GM21786 (cell line): Measurements from ENCODE around the gene QSER1.
A peak's percentile ranks its signal among the peaks of the same experiment; 100 is the strongest.
"Not testable (repeated sequence)": the region's sequence is repeated elsewhere in the genome, so short reads cannot be mapped to it uniquely, and the experiment has no call there.

ENCODE experiments used
- ATAC-seq: cut with Tn5 transposase; IDR thresholded peaks from one replicate; pipeline ENCODE4 v1.9.1; 2021; ENCODE audit not compliant: unreplicated experiment

Gene QSER1

DNA sequence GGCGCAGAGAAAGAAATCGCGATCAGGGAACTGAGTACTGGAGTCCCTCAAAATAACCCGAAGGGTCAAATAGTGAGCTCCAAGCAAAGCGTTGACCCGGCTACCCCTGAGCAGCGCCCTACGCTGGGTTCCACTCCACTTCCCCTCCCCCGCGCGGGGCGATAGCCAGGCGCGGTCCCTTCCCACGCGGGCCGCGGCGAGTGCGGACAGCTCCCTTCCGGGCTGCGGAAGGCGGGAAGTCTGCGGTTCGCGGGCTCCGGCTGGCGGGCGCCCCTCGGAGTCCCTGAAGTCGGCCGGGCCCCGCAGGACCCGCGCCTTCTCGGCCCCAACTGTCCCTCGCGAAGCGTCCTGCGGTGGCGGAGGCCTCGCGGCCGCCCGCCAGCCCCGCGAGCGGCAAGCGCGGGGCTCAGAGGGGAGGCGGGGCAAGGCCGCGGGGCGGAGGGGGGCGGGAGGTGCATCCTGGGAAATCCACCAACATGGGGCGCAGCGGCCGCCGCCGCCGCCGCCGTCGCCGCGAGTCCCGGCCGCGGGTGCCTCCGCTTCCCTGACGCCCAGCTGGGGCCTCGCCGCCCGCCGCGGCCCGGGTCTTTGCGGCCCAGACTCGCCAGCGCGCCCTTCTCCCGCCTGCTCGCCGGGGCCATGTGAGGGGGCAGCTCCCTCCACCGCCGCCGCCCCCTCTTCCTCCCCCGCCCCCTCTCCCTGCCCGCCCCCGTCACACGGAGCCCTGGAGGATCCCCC, at the start of gene QSER1:
QSER1 (plus strand) TSS at position 457 of the 738 bp plus-strand sequence. CDS start 315 bp downstream, outside the sequence.
- ATAC-seq = peak; percentile 57

DNA sequence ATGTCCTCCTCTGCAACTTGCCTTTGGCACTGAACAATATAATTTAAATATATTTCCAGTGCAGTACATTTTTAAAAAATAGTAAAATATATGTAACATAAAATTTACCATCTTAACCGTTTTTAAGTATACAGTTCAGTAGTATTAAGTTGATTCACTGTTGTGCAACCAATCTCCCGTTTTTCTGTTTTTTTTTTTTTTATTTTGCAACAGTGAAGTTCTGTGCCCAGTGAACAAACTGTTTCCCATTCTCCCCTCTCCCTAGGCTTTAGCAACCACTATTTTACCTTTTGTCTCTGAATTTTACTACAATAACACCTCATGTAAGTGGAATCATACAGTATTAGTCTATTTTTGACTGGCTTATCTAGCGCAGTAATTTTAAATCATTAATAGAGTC, 49.1 kb upstream of the QSER1 start:
- no peak for ATAC-seq

DNA sequence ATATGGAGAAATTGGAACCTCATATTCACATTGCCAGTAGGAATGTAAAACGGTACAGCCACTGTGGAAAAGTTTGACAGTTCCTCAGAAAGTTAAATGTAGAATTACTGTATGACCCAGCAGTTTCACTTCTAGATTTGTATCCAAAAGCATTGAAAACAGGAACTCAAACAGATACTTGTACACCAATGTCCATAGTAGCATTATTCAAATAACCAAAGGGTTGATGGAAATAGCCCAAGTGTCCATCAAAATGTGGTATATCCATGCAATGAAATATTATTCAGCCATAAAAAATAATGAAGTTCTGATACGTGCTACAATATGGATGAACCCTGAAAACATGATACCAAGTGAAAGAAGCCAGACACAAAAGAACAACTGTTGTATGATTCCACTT, 45.1 kb upstream of the QSER1 start:
- ATAC-seq = no peak

DNA sequence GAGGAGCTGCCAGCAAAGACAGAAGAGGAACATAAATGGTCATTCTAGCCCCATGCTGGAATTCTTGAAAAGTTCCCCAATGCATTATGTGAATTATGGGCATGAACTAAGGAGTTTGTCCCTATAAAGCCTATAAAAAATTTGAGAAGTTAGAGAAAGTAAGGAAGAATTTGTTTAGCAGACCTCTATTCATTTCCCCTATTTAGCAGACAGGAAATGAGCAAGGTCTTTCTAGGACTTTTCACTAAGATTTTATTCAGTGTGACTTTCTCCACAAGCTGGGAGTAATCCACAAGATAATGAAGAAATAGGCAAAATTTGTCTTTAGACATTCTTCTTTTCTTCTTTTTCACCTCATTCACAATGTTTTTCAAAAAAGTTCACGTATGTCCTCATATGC, 42.9 kb upstream of the QSER1 start:
- no peak for ATAC-seq

DNA sequence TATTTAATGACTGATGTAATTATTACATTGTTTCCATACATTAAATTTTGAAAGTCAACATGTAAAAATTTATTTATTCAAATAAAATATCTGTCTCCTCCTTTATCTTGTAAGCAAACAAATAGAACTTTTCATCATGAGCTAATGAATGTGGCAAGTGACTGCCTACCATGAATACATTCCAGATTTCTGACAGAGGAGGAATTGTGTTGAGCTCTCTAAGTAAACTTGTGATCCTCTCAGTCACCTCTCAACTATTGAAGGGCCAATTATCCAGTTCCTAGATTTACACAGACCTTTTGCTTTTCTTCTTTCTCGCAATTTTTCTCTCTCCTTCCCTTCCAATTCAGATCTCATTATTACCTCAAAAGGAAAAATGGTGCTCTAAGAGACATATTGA, 41.4 kb upstream of the QSER1 start:
- no peak for ATAC-seq

DNA sequence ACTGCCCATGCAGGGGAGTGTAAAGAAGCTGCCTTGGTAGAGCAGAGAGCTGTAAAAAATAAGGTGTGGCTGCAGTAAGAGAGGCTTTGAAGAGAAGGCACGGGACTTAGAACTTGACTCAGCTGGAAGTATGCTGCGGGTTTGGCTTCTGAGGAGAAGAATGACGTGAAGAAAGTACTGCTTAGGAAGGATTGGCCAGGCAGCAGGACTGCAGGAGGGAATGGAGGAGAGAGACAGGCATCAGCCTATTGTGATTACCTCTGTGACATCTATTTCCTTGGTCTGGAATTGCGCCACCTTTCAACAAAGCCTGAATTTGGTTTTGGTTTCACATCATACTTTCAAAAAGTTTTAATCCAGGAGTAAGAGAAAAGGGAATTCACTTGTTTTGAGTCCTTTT, 40.4 kb upstream of the QSER1 start:
- ATAC-seq = no peak

DNA sequence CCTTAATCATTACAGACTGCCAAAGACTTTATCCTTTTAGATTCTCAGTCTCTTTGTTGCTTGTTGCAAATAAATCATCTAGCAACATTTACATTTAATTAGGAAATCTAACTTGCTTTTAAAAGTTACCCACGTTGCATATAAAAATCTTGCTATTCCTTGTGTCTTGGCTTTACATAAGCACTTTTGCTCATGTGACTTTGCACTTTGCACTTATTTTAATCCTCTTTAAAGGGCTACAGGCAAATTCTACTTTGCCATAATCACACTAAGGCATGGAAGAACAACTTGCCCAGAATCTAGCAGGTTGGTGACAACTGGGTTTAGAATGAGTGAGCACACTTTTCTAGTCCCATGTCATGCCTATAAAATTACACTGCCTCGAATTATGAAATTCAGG, 37.0 kb upstream of the QSER1 start:
- no peak for ATAC-seq

DNA sequence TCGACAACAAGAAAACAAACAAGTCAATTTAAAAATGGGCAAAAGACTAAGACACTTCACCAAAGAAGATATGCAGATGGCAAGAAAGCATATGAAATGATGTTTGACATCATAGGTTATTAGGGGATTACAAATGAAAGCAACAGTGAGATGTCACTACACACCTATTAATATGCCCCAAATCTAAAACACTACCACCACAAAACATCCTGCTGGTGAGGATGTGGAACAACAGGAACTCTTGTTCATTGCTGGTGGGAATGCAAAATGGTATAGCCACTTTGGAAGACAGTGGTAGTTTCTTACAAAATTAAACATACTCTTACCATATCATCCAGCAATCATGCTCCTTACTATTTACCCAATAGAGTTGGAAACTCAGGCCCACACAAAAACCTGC, 33.9 kb upstream of the QSER1 start:
- ATAC-seq = no peak

DNA sequence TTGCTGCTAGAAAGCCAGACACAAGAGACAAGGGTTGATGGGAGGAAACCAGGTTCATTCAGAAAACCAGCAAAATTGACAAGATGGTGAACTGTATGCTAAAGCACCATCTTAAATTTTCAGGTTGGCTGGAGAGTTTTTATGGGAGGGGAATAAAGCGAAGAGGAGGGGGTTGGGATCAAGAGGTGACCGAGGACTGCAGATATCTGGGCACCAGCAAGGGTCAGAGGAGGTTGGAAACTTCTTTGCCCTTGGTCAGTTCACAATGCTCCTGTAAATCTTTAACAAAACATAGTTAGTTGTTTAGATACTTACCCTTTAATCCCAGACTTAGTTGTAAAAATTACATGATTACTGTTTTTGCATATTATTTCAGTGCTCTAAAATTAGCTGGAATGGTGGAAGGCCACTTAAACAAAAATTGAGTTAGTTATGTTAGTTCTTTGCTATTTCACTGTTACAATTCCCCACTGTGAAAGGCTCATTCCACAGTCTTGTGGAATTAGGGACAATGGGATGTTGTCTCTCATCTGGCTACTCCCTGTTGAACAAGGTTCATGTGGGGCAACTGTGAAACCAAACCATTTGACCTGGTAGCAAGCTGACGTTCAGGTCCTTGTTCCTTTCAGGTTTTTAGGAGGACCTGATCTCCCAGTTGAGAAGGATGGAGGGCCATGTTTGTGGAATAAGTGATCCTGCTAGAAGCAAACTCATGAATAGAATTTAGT, 30.6 kb upstream of the QSER1 start:
- ATAC-seq = no peak

DNA sequence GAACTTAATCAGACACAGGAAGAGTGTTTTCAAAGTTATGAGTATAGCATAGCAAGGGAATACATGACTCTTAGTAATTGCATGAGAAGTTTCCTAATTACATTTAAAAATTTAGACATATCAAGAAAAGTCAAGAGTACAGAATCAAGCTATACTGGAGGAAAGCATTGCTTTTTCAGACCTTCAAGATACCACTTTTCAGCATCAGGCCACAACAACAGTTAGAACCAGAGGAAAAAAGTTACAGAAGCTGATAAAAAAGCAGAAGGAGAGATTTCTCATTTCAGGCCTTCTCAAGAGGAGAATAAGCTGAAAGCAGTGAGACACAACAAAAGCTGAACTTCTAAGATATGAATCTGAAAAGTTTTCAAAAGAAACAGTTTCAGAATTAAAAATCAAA, 28.1 kb upstream of the QSER1 start:
- no peak for ATAC-seq

DNA sequence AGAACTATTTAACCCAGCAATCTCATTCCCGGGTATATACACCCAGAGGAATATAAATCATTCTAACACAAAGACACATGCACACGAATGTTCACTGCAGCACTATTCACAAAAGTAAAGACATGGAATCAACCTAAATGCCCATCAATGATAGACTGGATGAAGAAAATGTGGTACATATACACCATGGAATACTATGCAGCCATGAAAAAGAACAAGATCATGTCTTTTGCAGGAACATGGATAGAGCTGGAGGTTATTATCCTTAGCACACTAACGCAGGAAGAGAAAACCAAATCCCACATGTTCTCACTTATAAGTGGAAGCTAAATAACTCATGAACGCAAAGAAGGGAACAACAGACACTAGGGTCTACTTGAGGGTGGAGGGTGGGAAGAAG, 23.9 kb upstream of the QSER1 start:
- not testable (repeated sequence) for ATAC-seq

DNA sequence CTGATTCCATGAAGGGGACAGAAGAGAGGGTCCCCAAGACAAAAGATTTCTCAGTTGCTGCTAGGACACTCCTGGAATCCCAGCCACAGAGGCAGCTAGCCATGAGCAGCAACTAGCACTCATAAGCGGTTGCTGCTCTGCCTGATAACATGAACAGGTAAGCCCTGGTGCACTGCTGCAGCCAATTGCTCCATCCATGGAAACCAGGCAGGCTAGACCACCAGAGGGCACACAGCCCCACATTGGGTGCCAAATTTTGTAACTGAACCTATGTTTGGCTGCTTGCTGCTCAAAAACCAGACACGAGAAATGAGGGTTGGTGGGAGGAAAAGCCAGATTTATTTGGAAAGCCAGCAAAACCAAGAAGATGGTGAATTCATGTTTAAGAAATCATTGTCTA, 21.9 kb upstream of the QSER1 start:
- ATAC-seq = no peak

DNA sequence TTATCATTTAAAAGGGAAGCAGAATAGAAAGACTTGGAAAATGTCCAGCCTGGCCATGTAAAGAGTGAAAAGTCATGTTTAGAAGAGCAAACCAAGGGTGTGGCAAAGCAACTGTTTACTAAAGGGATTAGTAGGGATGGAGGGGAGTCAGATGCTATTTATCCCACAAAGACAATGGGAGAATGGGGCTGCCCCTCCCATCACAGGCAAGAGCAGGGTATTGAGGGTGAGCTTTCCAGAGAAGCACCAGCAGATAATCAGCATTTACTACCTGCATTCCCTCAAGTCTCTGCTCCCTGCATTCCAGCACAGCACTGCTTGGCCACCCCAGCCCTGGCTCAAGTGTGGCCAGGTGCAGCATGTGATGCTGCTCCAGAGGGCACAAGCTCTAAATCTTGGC, 18.5 kb upstream of the QSER1 start:
- no peak for ATAC-seq

DNA sequence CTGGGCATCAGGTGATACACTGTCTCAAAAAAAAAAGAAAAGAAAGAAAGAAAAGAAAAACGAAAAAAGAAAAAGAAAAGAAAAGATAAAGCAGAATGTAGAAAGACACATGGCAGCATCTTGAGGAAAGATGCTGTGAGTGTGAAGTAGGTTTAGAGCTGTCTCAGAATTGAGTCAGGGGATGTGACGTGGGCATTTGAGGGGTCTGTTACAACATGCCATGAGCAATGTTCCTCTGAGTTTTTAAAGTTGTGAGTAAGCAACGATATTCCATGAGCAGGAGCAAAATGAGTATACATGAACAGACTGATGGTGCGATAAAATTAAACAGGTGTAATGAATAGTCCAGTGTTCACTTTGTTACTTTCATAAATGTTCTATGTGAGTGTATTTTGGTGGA, 11.3 kb upstream of the QSER1 start:
- ATAC-seq = no peak

DNA sequence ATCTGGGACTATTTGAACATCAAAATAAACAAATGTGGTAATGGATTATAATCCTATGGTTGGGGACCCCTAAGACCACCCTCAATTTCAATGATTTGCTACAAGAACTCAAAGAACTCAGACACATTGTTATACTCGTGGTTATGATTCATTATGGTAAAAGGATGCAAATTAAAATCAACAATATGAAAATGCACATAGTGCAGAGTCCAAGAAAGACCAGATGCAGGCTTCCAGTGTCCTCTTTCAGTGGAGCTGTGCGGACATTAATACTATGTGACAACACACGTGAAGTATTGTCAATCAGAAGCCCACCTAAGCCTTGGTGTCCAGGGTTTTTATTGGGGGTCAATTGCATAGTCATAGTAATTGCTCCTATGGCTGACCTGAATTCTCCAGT, 9.2 kb upstream of the QSER1 start:
- ATAC-seq = no peak

DNA sequence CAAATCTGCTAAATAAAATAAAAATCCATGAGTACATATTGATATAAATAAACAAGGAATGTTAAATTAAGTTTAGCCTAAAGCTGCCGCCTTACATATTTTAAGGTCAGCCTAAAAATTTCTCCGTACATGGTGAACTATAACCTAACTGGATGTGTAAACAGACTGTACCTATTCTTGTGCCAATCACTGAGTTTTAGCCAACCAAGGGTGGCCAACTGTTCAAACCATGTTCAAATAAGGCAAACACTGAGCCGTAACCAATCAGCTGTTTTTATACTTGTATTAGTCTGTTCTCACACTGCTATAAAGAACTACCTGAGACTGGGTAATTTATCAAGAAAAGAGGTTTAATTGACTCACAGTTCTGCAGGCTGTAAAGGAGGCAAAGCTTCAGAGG, 8.6 kb upstream of the QSER1 start:
- ATAC-seq = no peak

DNA sequence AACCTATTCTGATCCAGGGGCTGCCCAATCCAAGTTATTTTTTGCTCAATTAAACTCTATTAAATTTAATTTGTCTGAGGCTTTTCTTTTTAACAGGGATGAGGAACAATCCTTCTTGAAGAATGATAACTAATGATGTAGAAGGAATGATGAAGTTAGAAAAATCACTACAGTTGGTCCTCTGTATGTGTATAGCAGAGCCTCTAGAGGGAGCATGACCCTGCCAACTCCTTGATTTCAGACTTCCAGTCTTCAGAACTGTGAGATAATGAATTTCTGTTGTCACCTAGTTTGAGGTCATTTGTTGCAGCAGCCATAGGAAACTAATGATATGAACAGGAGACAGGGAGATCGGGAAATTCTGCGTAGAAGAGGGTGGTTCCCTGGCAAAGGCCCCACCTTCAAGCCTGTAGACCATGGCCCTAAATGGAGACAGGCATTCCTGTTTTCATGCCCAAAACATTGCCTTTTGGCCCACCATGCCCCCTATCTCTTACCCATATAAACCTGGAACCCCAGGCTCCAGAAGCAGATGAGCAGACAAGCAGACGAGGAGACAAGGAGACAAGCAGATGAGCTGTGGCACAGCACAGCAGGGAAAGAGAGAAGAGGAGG, 7.7 kb upstream of the QSER1 start:
- no peak for ATAC-seq

DNA sequence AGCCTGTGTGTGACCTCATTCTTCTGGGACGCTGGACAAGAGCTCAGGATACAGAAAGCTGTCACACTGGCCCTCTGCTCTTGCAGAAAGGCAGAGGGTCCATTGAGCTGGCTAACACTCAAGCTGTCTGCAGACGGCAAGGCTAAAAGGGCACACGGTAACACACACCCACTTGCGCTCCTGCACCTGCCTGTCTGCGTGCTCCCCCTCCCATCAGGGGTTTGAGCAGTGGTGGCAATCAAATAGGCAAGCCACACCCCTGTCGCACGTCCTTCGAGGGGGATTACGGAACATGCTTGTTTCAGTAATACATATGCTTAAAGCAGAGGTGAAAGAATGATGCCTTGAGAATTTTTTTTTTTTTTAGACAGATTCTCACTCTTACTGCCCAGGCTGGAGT, 7.1 kb upstream of the QSER1 start:
- no peak for ATAC-seq

DNA sequence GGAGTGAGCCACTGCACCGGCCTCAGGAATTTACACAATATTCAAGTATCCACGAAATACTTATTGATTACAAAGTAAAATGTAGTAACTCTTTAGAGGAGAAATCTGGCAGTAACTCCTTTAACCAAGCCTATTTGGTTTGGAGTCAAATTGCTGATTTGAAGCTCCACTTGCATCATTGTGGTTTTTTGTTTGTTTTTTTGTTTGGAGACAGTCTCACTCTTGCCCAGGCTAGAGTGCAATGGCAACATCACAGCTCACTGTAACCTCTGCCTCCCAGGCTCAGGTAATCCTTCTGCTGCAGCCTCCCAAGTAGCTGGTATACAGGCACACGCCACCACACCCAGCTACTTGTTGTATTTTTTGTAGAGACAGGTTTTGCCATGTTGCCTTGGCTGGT, 6.4 kb upstream of the QSER1 start:
- no peak for ATAC-seq

DNA sequence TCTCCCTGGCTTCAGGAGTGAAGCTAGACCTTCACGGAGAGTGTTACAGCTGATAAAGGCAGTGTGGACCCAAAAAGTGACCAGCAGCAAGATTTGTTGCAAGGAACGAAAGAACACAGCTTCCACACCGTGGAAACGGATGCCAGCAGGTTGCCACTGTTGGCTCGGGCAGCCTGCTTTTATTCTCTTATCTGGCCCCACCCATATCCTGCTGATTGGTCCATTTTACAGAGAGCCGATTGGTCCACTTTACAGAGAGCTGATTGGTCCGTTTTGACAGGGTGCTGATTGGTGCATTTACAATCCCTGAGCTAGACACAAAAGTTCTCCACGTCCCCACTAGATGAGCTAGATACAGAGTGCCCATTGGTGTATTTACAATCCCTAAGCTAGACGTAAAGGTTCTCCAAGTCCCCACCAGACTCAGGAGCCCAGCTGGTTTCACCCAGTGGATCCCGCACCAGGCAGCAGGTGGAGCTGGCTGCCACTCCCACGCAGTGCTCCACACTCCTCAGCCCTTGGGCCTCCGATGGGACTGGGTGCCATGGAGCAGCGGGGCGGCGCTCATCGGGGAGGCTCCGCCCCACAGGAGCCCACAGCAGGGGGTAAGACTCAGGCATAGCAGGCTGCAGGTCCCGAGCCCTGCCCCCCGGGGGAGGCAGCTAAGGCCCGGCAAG, 4.8 kb upstream of the QSER1 start:
- not testable (repeated sequence) for ATAC-seq

DNA sequence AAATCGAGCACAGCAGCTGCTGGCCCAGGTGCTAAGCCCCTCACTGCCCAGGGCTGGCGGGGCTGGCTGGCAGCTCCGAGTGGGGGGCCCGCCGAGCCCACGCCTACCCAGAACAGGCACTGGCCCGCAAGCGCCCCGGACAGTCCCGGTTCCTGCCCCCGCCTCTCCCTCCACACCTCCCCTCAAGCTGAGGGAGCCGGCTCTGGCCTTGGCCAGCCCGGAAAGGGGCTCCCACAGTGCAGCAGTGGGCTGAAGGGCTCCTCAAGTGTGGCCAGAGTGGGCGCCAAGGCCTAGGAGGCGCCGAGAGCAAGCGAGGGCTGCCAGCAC, 4.3 kb upstream of the QSER1 start:
- ATAC-seq = not testable (repeated sequence)

DNA sequence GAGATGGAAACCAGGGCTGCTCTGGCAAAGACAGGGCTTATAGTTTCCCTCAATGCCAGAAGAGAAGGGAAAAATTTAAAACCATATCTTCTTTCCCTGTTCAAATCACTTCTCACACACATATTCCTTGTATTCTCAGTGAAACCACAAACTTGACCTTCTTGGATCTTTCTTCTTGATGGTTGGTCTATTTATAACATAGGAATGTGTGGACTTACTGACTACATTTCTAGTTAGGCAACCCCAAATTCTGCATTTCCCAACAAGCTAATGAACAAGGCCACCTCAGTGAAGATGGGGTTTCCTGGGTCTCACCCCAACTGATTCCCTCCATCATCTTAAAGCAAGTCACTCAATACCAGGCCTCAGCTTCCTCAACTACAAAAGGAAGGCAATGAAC, 3.8 kb upstream of the QSER1 start:
- no peak for ATAC-seq
